Ascending aorta (tissue), 2 donors: ENCODE results near the gene CSNK1A1. TPM values are rescaled to one million over a fixed set of nuclear protein-coding genes. Genes with fewer than 3 reads are reported as not detected.
A peak's percentile ranks its signal among the peaks of the same experiment; 100 is the strongest.

Source experiments
- DNase-seq, 2 donors: peaks; one replicate each; pipeline ENCODE4 v3.0.0-alpha.2; 2019; ENCODE audit warnings: low spot score in 2 of 2
- H3K27ac ChIP-seq, 2 donors: fragments of 200-600 bp; sonication (generic); one replicate each; pipeline ENCODE4 v1.5.1; 2016 to 2017; ENCODE audit warnings: mild to moderate bottlenecking in 1 of 2
- H3K27me3 ChIP-seq: fragments of 200-600 bp; sonication (generic); one replicate; pipeline ENCODE4 v1.5.1; 2017
- H3K36me3 ChIP-seq, 2 donors: fragments of 200-600 bp; sonication (generic); one replicate each; pipeline ENCODE4 v1.5.1; 2016
- H3K4me1 ChIP-seq, 2 donors: fragments of 200-600 bp; sonication (generic); one replicate each; pipeline ENCODE4 v1.5.1; 2016 to 2017; ENCODE audit warnings: mild to moderate bottlenecking in 1 of 2
- H3K4me3 ChIP-seq, 2 donors: fragments of 200-600 bp; sonication (generic); one replicate each; pipeline ENCODE4 v1.5.1; 2016 to 2017; ENCODE audit warnings: mild to moderate bottlenecking in 1 of 2
- H3K9me3 ChIP-seq, 2 donors: fragments of 200-600 bp; sonication (generic); one replicate each; pipeline ENCODE4 v1.5.1; 2016
- intact Hi-C: fragments of 100-400 bp; cut with DNase I; formaldehyde crosslinking; loops from one replicate; pipeline ENCODE4 v1.15.1; 2023
- total RNA-seq: library from RNA; depleted of rRNA; stranded (reverse); fragments of >200 nt; gene quantifications from one replicate; pipeline ENCODE4 v1.1.0, GENCODE V29; 2016
- TF ChIP-seq, protein P1 (sequence below), 3 experiments: fragments of 200-600 bp in 2 of 3; fragments of 450-650 bp in 1 of 3; sonication (generic) in 2 of 3; IDR thresholded peaks; one replicate each; pipeline ENCODE4 v1.5.1; 2016 to 2019; ENCODE audit warnings: antibody characterized with exemption in 3 of 3, mild to moderate bottlenecking in 1 of 3, moderate library complexity in 1 of 3

The CSNK1A1 gene
- total RNA-seq, 1 donor from 2014 or later = 219 TPM

DNA sequence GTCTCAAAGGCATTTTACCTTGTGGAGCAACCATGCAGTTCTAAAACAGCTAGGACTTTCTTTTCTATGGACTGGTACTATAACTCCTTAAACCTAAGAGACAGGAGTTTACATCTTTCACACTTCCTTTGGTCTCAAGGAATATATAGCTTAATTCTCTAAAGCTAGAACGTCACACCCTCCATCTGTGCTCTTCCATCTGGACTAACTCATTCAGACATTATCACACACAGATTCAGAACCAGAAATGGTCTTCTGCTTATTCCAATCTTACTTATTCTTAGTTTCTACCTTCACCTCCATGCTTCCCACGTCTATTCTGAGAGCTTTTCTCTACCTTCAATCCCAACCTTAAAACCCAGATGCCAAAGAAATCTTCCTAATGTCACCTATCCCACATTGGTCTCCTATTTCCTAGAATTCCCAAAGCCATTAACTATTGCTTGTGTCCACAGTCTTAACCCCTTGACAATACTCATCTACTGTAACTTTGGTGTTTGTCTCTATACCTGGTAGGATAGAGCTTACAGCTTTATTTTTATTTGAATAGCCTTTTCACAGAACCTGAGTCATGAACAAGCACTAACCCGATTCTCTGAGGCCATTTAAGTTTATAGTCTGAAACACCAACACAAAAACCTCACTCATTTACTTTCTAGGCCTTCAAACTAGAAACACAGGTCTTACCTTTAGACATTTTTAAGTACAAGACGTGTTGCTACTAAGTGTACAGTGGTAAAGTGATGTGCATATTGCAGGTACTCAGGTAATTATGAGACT, 22.8 kb downstream of the CSNK1A1 start:
- Histone ChIP-seq H3K4me3 (no peak overlapping the region), H3K4me1 (peaks cover 10 to 45% of the 10 kb centered on the region in 2 donors), H3K36me3 (peaks cover 0 to 6% of the 10 kb centered on the region in 2 donors), H3K27me3 (no peaks in the 10 kb centered on the region), H3K27ac (no peak overlapping the region), H3K9me3 (no peaks in the 10 kb centered on the region)
- TF ChIP-seq, protein P1, sequence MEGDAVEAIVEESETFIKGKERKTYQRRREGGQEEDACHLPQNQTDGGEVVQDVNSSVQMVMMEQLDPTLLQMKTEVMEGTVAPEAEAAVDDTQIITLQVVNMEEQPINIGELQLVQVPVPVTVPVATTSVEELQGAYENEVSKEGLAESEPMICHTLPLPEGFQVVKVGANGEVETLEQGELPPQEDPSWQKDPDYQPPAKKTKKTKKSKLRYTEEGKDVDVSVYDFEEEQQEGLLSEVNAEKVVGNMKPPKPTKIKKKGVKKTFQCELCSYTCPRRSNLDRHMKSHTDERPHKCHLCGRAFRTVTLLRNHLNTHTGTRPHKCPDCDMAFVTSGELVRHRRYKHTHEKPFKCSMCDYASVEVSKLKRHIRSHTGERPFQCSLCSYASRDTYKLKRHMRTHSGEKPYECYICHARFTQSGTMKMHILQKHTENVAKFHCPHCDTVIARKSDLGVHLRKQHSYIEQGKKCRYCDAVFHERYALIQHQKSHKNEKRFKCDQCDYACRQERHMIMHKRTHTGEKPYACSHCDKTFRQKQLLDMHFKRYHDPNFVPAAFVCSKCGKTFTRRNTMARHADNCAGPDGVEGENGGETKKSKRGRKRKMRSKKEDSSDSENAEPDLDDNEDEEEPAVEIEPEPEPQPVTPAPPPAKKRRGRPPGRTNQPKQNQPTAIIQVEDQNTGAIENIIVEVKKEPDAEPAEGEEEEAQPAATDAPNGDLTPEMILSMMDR (IDR thresholded peaks at IDR 0.05) = no peak
- no peak for DNase-seq
- intact Hi-C loops = no loop called here

- Histone ChIP-seq H3K9me3 (no peaks in the 10 kb centered on the region), H3K27ac (peak overlapping the region; percentile 35 to 47), H3K4me1 (peaks cover 10 to 50% of the 10 kb centered on the region in 2 donors), H3K36me3 (peaks cover 0 to 20% of the 10 kb centered on the region in 2 donors), H3K27me3 (no peaks in the 10 kb centered on the region), H3K4me3 (peak overlapping the region in 1 of 2 donors; percentile 3)
- TF ChIP-seq, protein P1 (IDR thresholded peaks at IDR 0.05) = no peak
- intact Hi-C loops = no loop called here
- DNase-seq = no peak
These were observed 24.2 kb downstream of the CSNK1A1 start for GRCh38 chr5:149526845-149527590.

DNA sequence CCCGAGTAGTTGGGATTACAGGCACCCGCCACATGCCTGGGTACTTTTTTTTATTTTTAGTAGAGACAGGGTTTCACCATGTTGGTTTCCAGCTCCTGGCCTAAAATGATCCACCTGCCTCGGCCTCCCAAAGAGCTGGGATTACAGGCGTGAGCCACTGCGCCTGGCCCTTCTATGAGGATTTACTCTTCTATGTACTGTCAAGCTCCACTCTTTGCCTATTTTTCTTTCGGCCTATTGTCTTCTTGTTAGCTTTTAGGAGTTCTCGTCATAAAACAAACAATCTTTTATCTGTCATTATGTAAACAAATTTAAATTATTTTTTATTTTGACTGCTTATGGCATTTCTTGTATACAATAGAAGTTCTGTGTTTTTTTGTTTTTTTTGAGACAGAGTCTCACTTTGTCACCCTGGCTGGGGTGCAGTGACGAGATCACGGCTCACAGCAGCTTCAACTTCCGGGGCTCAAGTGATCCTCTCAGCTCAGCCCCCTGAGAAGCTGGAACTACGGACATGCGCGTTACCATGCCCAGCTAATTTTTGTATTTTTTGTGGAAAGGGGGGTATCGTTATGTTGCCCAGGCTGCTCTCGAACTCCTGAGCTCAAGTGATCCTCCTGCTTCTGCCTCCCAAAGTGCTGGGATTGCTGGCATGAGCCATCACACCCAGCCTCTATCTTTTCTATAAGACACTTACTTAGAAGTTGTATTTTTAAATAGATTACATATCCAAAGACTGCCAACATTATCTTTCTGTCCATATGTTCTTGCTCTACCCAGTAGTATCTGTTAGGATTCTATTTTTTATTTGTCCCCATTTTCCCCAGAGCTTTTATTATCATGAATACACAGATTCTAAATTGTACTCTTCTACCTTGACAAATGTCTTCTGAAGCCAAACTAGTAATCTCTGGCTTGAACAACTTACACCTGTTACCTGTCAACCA, 29.2 kb downstream of the CSNK1A1 start:
- H3K27me3 ChIP-seq = no peaks in the 10 kb centered on the region
- TF ChIP-seq, protein P1 (IDR thresholded peaks at IDR 0.05) = no peak
- no peak for DNase-seq
- peaks cover 3 to 62% of the 10 kb centered on the region in 2 donors for H3K4me1 ChIP-seq
- H3K27ac ChIP-seq = peak overlapping the region in 1 of 2 donors; percentile 34
- intact Hi-C loops = no loop called here
- H3K36me3 ChIP-seq = peaks cover 0 to 23% of the 10 kb centered on the region in 2 donors
- H3K4me3 ChIP-seq = no peak overlapping the region
- no peaks in the 10 kb centered on the region for H3K9me3 ChIP-seq

DNA sequence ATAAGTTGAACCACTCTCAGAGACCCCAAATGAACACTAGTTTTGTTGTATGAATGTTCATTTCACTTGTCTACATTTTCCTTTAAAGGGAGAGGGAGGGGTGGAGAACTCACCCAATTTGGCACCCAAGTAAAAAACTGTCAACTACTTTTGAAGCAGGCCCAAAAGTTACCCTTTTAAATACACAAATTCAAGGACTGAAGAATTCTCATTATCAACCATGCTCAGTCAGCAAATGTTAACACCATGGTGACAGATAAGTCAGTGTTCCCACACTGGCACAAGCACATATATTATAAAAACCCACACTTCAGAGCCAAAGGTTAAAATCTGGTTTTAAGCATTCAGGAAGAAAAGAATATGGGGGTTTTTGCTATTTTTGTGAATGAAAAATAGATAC, 31.6 kb downstream of the CSNK1A1 start:
- DNase-seq = no peak
- H3K27ac ChIP-seq = peak overlapping the region in 1 of 2 donors; percentile 2
- no peaks in the 10 kb centered on the region for H3K9me3 ChIP-seq
- peaks cover 3 to 54% of the 10 kb centered on the region in 2 donors for H3K4me1 ChIP-seq
- peaks cover 0 to 25% of the 10 kb centered on the region in 2 donors for H3K36me3 ChIP-seq
- intact Hi-C loops = no loop called here
- TF ChIP-seq, protein P1 (IDR thresholded peaks at IDR 0.05) = no peak
- H3K4me3 ChIP-seq = no peak overlapping the region
- H3K27me3 ChIP-seq = no peaks in the 10 kb centered on the region

DNA sequence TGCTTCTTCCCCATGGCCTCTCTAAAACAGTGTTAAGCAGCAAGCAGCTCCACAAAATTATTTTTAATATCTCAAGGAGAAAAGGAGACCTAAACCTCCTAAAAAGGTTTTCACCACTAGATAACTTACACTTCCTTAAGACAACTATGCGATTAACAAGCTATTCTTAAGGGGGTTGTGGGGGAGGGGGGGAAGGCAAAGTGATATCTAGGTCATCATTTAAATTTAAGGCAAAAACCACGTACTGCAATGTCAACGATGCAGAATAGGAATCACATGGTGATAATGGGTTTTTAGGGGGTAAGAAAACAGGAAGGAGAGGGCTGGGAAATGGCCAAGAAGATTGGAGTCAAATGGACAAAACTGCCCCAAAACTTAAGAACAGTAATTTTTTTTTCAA, 32.6 kb downstream of the CSNK1A1 start:
- intact Hi-C loops = no loop called here
- DNase-seq = no peak
- H3K36me3 ChIP-seq = peaks cover 0 to 24% of the 10 kb centered on the region in 2 donors
- peak overlapping the region; percentile 34 to 39 for H3K27ac ChIP-seq
- H3K27me3 ChIP-seq = no peaks in the 10 kb centered on the region
- TF ChIP-seq, protein P1 (IDR thresholded peaks at IDR 0.05) = no peak
- H3K4me3 ChIP-seq = peak overlapping the region in 1 of 2 donors; percentile 22
- peaks cover 3 to 54% of the 10 kb centered on the region in 2 donors for H3K4me1 ChIP-seq
- H3K9me3 ChIP-seq = no peaks in the 10 kb centered on the region
